ENCODE results near the gene NAA40. TPM values are rescaled to one million over a fixed set of nuclear protein-coding genes. Genes with fewer than 3 reads are reported as not detected.
A peak's percentile ranks its signal among the peaks of the same experiment; 100 is the strongest.

The NAA40 gene
- total RNA-seq, 1 experiment from 2014 or later, result 44.4 TPM

GRCh38 chr11:63942803-63943202 lies 4.0 kb downstream of the NAA40 start:
- H2AK5ac ChIP-seq (ENCODE audit: insufficient read length, low read length), result no peak overlapping the region
- H3K9ac ChIP-seq (ENCODE audit: extremely low read depth, insufficient read length, low read length), result no peak overlapping the region
- no peak overlapping the region for H3K4me2 ChIP-seq (ENCODE audit: insufficient read depth, insufficient read length, low read length)
- WGBS (ENCODE audit: extremely low coverage, insufficient read length, low lambda C conversion rate), result no CpG with 5 or more reads among the region's 3 CpGs
- Mint-ChIP-seq H3K9me3 (no peaks in the 10 kb centered on the region; a peak in 1 of 5 replicates), H3K4me1 (peaks cover 14 to 21% of the 10 kb centered on the region in 2 experiments), H3K27ac (peak overlapping the region in 1 of 3 experiments; percentile 79; a peak in 1 of 7 replicates), H3K36me3 (ENCODE audit: insufficient read depth in 1 of 3, low read depth in 3 of 3) (peaks cover 5 to 26% (median 24%) of the 10 kb centered on the region in 3 experiments; a peak in 6 of 7 replicates), H3K27me3 (ENCODE audit: low read depth) (no peaks in the 10 kb centered on the region; the same call in 1 of the 2 replicates), H3K4me3 (no peak overlapping the region)
- DNase-seq, result no peak
- H4K20me1 ChIP-seq (ENCODE audit: control insufficient read depth, insufficient read depth, insufficient read length), result no peaks in the 10 kb centered on the region
- no peak overlapping the region for H3K56ac ChIP-seq (ENCODE audit: insufficient read length, low read depth, low read length)
- no peak overlapping the region for H3K14ac ChIP-seq (ENCODE audit: insufficient read depth, low read length)
- H2BK20ac ChIP-seq (ENCODE audit: low read depth, low read length, poor library complexity, severe bottlenecking), result no peak overlapping the region
- no peak overlapping the region for H3T11ph ChIP-seq (ENCODE audit: low read length)
- H3K27ac ChIP-seq (ENCODE audit: insufficient read length, low read depth, low read length), result no peak overlapping the region
- no peak overlapping the region for H3K4ac ChIP-seq (ENCODE audit: low read depth, low read length)
- H2BK5ac ChIP-seq (ENCODE audit: insufficient read length, low read length), result no peak overlapping the region
- peaks cover 11% of the 10 kb centered on the region for H3K23me2 ChIP-seq (ENCODE audit: insufficient read length, low read depth, low read length, poor library complexity, severe bottlenecking)
- no peak overlapping the region for H3K23ac ChIP-seq (ENCODE audit: insufficient read length, low read depth, low read length)
- no peaks in the 10 kb centered on the region for H3K4me1 ChIP-seq (ENCODE audit: insufficient read depth, low read length)
- peaks cover 9% of the 10 kb centered on the region for H3K79me1 ChIP-seq (ENCODE audit: insufficient read depth, low read depth, low read length, poor library complexity, severe bottlenecking)
- no peak overlapping the region for H2BK15ac ChIP-seq (ENCODE audit: low read depth, low read length)
- H4K91ac ChIP-seq (ENCODE audit: insufficient read length, low read depth, low read length), result no peak overlapping the region
- H3K18ac ChIP-seq (ENCODE audit: insufficient read length, low read depth, low read length), result no peak overlapping the region
- no peaks in the 10 kb centered on the region for H3K9me3 ChIP-seq (ENCODE audit: control insufficient read depth, low read depth, low read length)
- H4K8ac ChIP-seq (replicated peaks; ENCODE audit: insufficient read length, low read depth, low read length), result no peak overlapping the region
- H2AFZ ChIP-seq (ENCODE audit: low read length), result no peak overlapping the region
- no peaks in the 10 kb centered on the region for H3K27me3 ChIP-seq (ENCODE audit: insufficient read depth, low read length)
- no peak for TF ChIP-seq CTCF (conservative IDR thresholded peaks at IDR 0.05)
- no peak overlapping the region for H2BK12ac ChIP-seq (ENCODE audit: insufficient read length, low read depth, low read length)
- no peak overlapping the region for H2BK120ac ChIP-seq (ENCODE audit: low read depth, low read length, poor library complexity, severe bottlenecking)
- H3K79me2 ChIP-seq (ENCODE audit: insufficient read depth, low read length), result peaks cover 7% of the 10 kb centered on the region; the same call in 1 of the 2 replicates
- H4K5ac ChIP-seq (ENCODE audit: insufficient read length, low read depth, low read length), result no peak overlapping the region

All from H9 (cell line).